HAP-1 (cell line): ENCODE data around the gene LAMA5.

Source experiments
- DNase-seq, 2 experiments: peaks; one replicate each; pipeline ENCODE4 v3.0.0-alpha.2; 2016 to 2020; ENCODE audit warnings: low spot score in 2 of 2
- H3K27me3 ChIP-seq: fragments of 250-450 bp; sonication (Bioruptor Pico); 2 replicates; pipeline ENCODE4 v1.5.1; 2020; ENCODE audit warnings: low read depth, mild to moderate bottlenecking, moderate library complexity
- H3K36me3 ChIP-seq: fragments of 250-450 bp; sonication (Bioruptor Pico); replicated peaks from 2 replicates; pipeline ENCODE4 v1.5.1; 2020; ENCODE audit warnings: mild to moderate bottlenecking
- H3K4me1 ChIP-seq: fragments of 250-450 bp; sonication (Bioruptor Pico); 2 replicates; pipeline ENCODE4 v1.5.1; 2020; ENCODE audit warnings: mild to moderate bottlenecking
- H3K4me3 ChIP-seq: fragments of 250-450 bp; sonication (Bioruptor Pico); 2 replicates; pipeline ENCODE4 v1.5.1; 2020; ENCODE audit warnings: mild to moderate bottlenecking, moderate library complexity
- H3K9me3 ChIP-seq: fragments of 250-450 bp; sonication (Bioruptor Pico); 2 replicates; pipeline ENCODE4 v1.5.1; 2020; ENCODE audit warnings: mild to moderate bottlenecking, moderate library complexity
- in situ Hi-C: fragments of 300-500 bp; cut with MboI; formaldehyde crosslinking; loops from 3 replicates; pipeline ENCODE4 v1.14.3; 2020; ENCODE audit warnings: low sequenced_read_pairs, inconsistent platforms, mixed read lengths

LAMA5 gene

DNA sequence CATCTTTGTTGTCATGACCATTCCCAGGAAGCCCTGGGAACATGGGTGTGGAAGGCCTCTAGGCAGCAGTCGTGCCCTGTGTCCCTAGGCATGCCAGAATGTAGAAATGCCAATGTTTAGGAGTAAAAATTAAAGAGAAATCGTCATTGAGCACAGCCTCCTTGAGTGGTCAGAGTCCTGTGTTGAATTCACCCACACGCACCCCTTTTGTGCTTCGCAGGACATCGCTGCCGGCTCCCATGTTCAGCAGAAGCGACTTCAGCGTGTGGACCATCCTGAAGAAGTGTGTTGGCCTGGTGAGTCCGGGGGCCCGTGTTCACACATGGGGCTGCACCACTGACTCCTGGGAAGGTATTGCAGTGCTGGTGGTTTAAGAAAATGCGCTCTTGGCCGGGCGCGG lies 103.7 kb downstream of the LAMA5 start:
- DNase-seq = no peak
- Histone ChIP-seq H3K9me3 (no peaks in the 10 kb centered on the region), H3K36me3 (peaks cover 23% of the 10 kb centered on the region), H3K4me1 (no peaks in the 10 kb centered on the region), H3K27me3 (no peaks in the 10 kb centered on the region), H3K4me3 (no peak overlapping the region)
- in situ Hi-C loops = no loop called here

DNA sequence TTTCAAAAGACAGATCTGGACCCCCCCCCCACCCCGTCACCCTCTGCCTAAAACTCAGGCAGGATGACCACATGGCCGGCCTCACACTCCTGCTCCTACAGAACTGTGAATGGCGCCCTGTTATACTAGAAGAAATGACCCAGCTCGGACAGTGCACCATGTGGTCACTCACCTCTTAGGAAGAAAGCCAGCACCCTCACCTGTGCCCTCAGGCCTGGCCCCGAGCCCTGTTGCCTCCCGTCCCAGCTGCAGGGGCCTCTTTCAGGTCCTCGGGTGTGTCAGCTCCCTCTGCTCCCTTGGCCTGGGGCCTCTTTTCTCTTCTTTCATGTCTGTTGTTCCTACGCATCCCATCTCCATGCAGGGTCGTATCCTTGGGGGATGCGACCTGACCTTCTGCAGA lies 105.0 kb downstream of the LAMA5 start:
- DNase-seq = no peak
- H3K27me3 ChIP-seq = no peaks in the 10 kb centered on the region
- H3K36me3 ChIP-seq = peaks cover 17% of the 10 kb centered on the region
- no peaks in the 10 kb centered on the region for H3K4me1 ChIP-seq
- no peaks in the 10 kb centered on the region for H3K9me3 ChIP-seq
- H3K4me3 ChIP-seq = no peak overlapping the region
- in situ Hi-C loops = no loop called here

DNA sequence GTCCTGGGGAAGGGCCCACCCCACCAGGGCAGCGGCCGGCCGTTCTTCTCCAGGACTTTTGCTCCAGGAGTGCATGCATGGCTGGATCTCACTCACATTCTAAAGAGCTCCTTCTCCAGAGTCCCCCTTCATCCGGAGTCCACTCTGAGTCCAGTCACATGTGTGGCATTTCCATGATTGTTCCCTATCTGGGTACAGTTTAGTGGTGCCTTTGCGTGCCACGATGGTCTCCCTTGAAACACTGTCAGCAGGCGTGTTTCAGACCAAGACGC lies 107.9 kb downstream of the LAMA5 start:
- no peak for DNase-seq
- Histone ChIP-seq H3K9me3 (no peaks in the 10 kb centered on the region), H3K27me3 (no peaks in the 10 kb centered on the region), H3K36me3 (peaks cover 16% of the 10 kb centered on the region), H3K4me1 (no peaks in the 10 kb centered on the region), H3K4me3 (no peak overlapping the region)
- in situ Hi-C loops = no loop called here
